AG04450 (cell line): ENCODE results near the gene DDR1. TPM values are rescaled to one million over a fixed set of nuclear protein-coding genes. Genes with fewer than 3 reads are reported as not detected.
"Not testable (repeated sequence)": the region's sequence is repeated elsewhere in the genome, so short reads cannot be mapped to it uniquely, and the experiment has no call there.

Experiments used
- CTCF ChIA-PET: fragments of 300-600, 350-600 bp; formaldehyde crosslinking; extraction: SDS; loops from one replicate; lab custom pipeline; 2022; ENCODE audit warnings: antibody characterized with exemption, inconsistent platforms; lab: Charles Lee
- POLR2A ChIA-PET: fragments of 350-600 bp; formaldehyde crosslinking; extraction: SDS; loops from one replicate; lab custom pipeline; 2021; ENCODE audit warnings: antibody characterized with exemption, inconsistent platforms; lab: Yijun Ruan, JAX
- DNase-seq: peaks from one replicate; pipeline ENCODE4 v3.0.0-alpha.2; 2011; ENCODE audit warnings: low read depth, low spot score
- H3K27ac ChIP-seq: one replicate; pipeline ENCODE4 v1.5.1; 2012; ENCODE audit warnings: low read depth, low read length, control low read depth
- H3K27me3 ChIP-seq: one replicate; pipeline ENCODE4 v1.6.0; 2012; ENCODE audit warnings: low read length; ENCODE audit not compliant: control insufficient read depth, insufficient read depth
- H3K4me3 ChIP-seq: 2 replicates; pipeline ENCODE4 v1.5.1; 2011; ENCODE audit warnings: mild to moderate bottlenecking, low read depth, low read length, control low read depth
- H3K9me3 ChIP-seq: 2 replicates; pipeline ENCODE4 v1.5.1; 2012; ENCODE audit warnings: low read length; ENCODE audit not compliant: control insufficient read depth, insufficient read depth
- CTCF ChIP-seq: IDR thresholded peaks from 2 replicates; pipeline ENCODE4 v1.5.1; 2011; ENCODE audit warnings: low read depth, low read length, control low read depth, inconsistent platforms
- polyA plus RNA-seq: library from polyadenylated mRNA; depleted of rRNA; stranded (reverse); fragments of >200 nt; gene quantifications from 2 replicates; pipeline ENCODE4 v1.2.3, GENCODE V29; 2011

Gene DDR1
- polyA plus RNA-seq, 1 experiment = 9.9 TPM

DNA sequence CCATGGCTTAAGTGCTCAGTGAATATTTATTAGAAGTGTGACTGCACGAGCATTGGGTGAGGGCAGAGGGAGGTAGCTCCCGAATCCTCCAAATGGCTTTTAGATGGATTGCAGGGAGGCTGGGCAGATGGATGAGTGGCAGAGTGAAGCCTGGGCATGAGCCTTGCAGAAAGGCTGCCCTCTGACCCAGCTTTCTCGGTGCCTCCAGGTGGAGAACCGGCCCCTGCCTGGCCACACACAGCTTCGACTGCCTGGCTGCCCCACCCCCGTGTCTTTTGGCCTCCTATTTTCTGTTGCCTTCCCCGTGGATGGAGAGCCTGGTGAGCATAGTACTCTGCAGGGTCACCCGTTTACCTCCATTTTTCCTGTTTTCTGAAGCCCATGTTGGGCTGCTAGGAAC is 33.2 kb downstream of the DDR1 start:
- no peak for TF ChIP-seq CTCF
- ChIA-PET POLR2A (no interaction called here), CTCF (interaction anchor here (0.6 to 9.7 kb wide), 6 partner anchors 125 to 180 kb away, joined by 3 to 261 read pairs (median 65); no protein-coding TSS in a partner anchor)
- Histone ChIP-seq H3K4me3 (no peak overlapping the region), H3K9me3 (no peaks in the 10 kb centered on the region), H3K27ac (no peak overlapping the region), H3K27me3 (no peaks in the 10 kb centered on the region)
- DNase-seq = no peak

DNA sequence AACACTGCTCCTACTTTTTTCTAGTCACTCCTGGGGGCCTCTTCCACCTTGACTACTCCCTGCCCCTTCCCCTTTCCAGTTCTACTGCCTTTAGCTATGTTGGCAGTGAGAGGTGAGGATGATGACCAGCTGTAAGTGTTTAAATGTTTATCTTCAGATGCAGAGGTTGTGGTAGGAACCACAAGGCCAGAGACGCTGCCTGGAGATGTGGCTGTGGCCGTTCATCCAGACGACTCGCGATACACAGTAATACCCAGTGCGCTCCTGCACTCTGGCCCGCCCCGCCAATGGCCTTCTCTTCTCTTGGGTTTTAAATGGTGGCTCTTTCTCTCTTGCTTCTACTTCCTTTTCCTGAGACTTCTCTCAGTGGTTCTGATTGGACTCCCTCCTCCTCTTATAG is 34.4 kb downstream of the DDR1 start:
- no peak for TF ChIP-seq CTCF
- ChIA-PET CTCF (interaction anchor here (0.6 to 9.7 kb wide), 6 partner anchors 24 to 169 kb away, joined by 3 to 261 read pairs (median 4); no protein-coding TSS in a partner anchor), POLR2A (no interaction called here)

GRCh38 chr6:30922447-30922852 is 38.1 kb downstream of the DDR1 start:
- Histone ChIP-seq H3K27me3 (no peaks in the 10 kb centered on the region), H3K4me3 (no peak overlapping the region), H3K27ac (no peak overlapping the region), H3K9me3 (no peaks in the 10 kb centered on the region; the same call in 1 of the 2 replicates)
- no peak for DNase-seq
- CTCF ChIA-PET = no interaction called here
- POLR2A ChIA-PET = no interaction called here
- no peak for TF ChIP-seq CTCF

More for the DNA sequence above, 34.4 kb downstream of the DDR1 start:
- no peaks in the 10 kb centered on the region; the same call in 1 of the 2 replicates for H3K9me3 ChIP-seq
- H3K27ac ChIP-seq = no peak overlapping the region
- no peak overlapping the region for H3K4me3 ChIP-seq
- H3K27me3 ChIP-seq = no peaks in the 10 kb centered on the region
- DNase-seq = no peak

- H3K27me3 ChIP-seq, H3K27ac ChIP-seq, H3K9me3 ChIP-seq, DNase-seq, POLR2A ChIA-PET, H3K4me3 ChIP-seq: not testable (repeated sequence)
- CTCF ChIA-PET = interaction anchor here (1.1 to 1.9 kb wide), 2 partner anchors 8 to 146 kb away, joined by 4 to 6 read pairs; no protein-coding TSS in a partner anchor
Observed at GRCh38 chr6:30924040-30924627, 39.8 kb downstream of the DDR1 start.

DNA sequence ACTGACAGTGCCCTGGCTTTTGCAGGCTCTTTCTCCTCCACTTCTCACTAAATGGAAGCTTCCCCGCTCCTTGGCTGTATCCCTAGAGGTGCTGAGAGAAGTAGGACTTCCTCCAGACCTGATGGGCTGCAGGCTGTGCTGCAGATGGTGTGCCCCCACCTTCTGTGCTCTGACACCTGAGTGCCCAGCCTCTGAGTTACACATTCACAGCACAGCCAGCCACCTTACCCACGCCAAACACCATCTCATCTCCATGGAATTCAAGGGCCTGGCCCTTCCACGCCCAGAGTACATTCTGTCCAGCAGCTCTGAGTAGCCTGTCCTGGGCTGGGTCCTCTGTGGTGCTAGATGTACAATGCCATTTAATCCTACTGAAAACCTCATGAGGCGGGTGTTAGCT is 42.3 kb downstream of the DDR1 start:
- CTCF ChIA-PET = interaction anchor here (1.0 to 1.9 kb wide), 5 partner anchors 11 to 161 kb away, joined by 4 to 9 read pairs (median 5); no protein-coding TSS in a partner anchor
- DNase-seq = no peak
- Histone ChIP-seq H3K27ac (no peak overlapping the region), H3K9me3 (peaks cover 5% of the 10 kb centered on the region), H3K4me3 (no peak overlapping the region), H3K27me3 (peaks cover under 1% of the 10 kb centered on the region)
- POLR2A ChIA-PET = interaction anchor here (0.7 kb wide), 1 partner anchor 9 kb away, joined by 3 read pairs; no protein-coding TSS in a partner anchor
- TF ChIP-seq CTCF = no peak

- CTCF ChIA-PET = interaction anchor here (1.0 to 1.9 kb wide), 5 partner anchors 11 to 160 kb away, joined by 4 to 9 read pairs (median 5); no protein-coding TSS in a partner anchor
- not testable (repeated sequence) for H3K27me3 ChIP-seq, H3K27ac ChIP-seq, DNase-seq, H3K4me3 ChIP-seq, H3K9me3 ChIP-seq
- POLR2A ChIA-PET = interaction anchor here (0.7 kb wide), 1 partner anchor 9 kb away, joined by 3 read pairs; no protein-coding TSS in a partner anchor
Observed at GRCh38 chr6:30927080-30927479, 42.8 kb downstream of the DDR1 start.
